ENCODE results near the gene ADAMTS16.

Gene ADAMTS16

GRCh38 chr5:5320062-5320805 lies 180.1 kb downstream of the ADAMTS16 start:
- DNase-seq = no peak

DNA sequence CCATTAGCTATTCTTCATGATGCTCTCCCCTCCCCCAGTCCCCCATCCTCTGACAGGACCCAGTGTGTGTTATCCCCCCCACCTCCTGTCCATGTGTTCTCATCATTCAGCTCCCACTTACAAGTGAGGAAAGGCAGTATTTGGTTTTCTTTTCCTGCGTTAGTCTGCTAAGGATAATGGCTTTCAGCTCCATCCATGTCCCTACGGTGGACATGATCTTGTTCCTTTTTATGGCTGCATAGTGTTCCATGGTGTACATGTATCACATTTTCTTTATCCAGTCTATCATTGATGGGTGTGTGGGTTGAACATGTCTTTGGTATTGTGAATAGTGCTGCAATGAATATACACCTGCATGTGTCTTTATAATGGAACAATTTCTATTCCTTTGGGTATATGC lies 181.0 kb downstream of the ADAMTS16 start:
- no peak for DNase-seq

DNA sequence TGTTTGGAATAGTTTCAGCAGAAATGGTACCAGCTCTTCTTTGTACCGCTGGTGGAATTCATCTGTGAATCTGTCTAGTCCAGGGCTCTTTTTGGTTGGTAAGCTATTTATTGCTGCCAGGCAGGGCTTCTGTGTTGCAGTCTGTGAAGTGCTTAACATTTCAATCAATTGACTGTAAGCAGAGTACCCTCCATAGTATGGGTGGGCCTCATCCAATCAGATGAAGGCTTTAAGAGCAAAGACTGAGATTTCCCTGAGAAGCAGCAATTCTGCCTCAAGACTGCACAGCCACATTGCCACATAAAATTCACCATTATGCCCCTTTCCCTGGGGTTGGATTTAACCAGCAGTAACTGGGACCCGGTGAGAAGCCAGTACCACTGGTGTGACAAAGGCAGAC lies 183.4 kb downstream of the ADAMTS16 start:
- no peak for DNase-seq

- DNase-seq = no peak
Observed at GRCh38 chr5:5326115-5326758, 186.1 kb downstream of the ADAMTS16 start.

DNA sequence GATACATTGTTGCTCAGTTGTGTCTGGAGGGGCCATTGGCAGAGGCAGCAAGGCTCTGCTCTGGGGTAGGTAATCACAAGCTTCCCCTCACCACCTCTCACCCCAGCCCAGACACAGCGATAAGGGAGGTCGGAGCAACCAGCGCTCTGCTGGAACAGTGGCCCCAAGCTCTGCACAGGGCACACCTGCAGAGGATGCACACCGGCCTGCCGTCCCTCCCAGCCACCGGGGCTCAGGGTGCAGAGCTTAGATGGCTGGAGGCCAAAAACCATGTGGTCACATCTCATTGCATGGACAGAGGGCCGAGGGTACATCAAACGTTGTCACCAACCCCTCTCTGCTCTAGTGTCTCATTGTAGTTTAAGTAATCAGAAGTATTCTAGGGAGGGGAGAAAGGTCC lies 187.0 kb downstream of the ADAMTS16 start:
- no peak for DNase-seq

GRCh38 chr5:5330728-5331452 lies 190.8 kb downstream of the ADAMTS16 start:
- DNase-seq = no peak

GRCh38 chr5:5331848-5332247 lies 191.7 kb downstream of the ADAMTS16 start:
- peak in 1 of 3 experiments; percentile 61 for DNase-seq

DNA sequence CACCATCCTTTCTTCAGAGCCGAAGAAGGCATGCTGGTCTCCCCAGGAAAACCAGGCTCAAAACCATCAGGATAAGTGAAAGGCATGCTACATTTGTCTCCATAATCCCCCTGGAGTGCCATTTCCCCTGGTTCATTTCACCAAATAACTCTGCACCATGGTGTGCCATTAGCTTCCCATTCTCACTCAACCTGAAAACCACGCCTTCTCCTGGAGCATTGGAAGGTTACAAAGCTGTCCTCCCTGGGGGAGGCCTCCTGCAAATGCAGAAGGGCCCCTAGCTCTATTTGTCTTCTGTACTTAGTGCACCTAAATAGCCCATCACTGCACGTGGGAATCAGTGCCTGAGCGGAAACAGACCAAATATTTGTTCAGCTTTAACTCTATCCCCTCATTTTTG lies 192.2 kb downstream of the ADAMTS16 start:
- peak; percentile 49 to 89 (median 78) for DNase-seq

- DNase-seq = no peak
Observed at GRCh38 chr5:5335107-5335506, 195.0 kb downstream of the ADAMTS16 start.

- DNase-seq = no peak
Observed at GRCh38 chr5:5335700-5336264, 195.7 kb downstream of the ADAMTS16 start.

GRCh38 chr5:5339257-5339656 lies 199.1 kb downstream of the ADAMTS16 start:
- no peak for DNase-seq

DNA sequence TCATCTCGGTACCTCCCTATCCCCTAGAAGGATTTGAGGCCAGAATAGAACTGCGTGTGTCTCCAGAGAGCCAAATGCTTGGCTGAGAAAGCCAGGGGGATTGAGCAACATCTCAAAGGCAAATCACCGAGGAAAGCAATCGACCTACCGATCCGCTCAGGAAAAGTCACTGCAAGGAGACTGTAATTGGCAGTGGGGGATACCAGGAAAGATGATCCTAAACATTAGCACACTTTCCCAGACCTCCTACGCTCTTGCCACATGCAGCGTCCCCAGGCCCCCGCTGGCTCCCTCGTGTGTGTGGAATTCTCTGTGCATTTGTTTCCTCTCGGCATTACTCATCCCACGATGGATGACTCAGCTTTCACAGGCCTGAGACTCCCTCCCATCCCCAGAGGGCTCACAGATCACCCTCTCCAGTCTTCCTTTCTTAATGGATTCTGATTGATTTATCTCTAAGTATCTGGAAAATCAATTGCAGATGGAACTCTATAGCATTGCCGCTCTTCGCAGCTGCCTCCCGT lies 200.1 kb downstream of the ADAMTS16 start:
- DNase-seq = no peak

DNA sequence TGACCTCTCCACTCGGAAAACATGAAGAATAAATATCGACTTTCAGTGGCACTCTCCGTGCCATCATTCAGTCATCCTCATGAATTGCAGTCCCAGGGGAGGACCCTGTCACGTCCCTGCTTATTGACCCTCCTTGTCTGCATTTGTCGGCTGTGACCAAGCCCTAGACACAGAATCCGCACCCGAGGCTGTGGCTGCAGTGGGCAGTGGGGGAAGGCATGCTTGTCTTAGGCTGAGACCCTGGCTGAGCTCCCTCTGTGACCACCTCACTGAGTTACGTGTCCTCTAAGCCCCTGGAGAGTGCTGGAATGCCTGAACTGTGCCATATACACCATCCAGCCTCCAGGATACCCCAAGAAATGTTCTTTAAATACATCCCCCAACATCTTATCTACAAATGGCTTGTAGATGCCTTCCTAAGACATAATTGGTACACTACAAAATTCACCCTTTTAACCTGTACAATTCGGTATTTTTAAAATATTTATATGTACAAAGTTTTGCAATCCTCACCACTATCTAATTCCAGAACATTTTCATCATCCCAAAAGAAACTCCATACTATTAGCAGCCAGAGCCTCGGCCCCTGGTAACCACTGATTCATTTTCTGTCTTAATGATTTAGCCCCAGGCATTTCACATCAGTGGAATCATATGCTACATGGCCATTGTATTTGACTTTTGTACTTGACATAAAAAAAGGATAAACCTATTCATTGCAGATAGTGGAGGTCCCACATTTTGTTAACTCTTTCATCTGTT lies 201.6 kb downstream of the ADAMTS16 start:
- peak in 1 of 3 experiments; percentile 10 for DNase-seq

DNA sequence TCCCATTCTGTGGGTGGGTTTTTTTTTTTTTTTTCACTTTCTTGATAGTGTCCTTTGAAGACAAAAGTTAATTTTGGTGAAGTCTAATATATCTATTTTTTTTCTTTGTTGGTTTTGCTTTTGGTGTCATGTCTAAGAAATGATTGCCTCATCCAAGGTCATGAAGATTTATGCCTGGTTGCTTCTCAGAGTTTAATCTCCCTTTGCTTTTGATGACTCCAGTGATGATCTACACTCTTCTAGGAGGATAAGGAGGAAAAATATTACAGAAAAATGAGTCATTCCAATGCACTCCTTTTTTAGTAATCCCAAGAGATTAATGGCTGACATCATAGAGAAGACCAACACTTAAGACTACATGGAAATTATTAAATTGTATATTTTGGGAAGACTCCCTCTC lies 202.7 kb downstream of the ADAMTS16 start:
- DNase-seq = no peak

DNA sequence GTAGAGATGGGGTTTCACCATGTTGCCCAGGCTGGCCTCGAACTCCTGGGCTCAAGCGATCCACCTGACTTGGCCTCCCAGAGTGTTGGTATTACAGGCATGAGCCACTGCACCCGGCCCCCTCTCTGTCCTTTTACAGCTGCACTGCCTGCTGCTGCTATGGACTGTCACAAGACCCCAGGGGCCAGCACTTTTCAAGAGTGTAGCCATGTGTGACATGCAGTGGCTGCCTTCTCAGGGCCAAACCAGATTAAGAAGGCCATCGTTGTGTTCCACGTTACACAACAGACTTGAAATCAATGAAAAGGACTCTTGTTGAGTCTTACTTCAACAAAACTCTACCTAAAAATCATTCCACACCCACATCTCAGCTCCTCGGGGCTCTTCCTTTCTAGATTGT lies 203.4 kb downstream of the ADAMTS16 start:
- DNase-seq = no peak

- DNase-seq = no peak
Observed at GRCh38 chr5:5344051-5344571, 204.0 kb downstream of the ADAMTS16 start.

GRCh38 chr5:5344606-5345005 lies 204.5 kb downstream of the ADAMTS16 start:
- no peak for DNase-seq

DNA sequence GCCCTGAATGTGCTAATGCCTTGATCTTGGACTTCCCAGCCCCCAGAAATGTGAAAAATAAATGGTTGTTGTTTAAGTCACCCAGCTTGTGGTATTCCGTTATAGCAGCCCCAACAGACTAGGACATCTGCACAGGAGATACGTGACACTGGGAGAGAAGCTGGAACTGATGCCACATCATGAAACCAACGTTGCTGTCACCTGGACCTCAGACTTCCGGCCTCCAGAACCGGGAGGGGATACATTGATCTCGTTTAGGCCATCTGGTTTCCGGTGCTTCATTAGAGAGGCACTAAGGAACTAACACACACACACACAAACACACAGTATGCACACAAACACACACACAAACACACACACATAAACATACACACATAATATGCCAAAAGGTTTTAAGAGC lies 207.3 kb downstream of the ADAMTS16 start:
- DNase-seq = no peak

DNA sequence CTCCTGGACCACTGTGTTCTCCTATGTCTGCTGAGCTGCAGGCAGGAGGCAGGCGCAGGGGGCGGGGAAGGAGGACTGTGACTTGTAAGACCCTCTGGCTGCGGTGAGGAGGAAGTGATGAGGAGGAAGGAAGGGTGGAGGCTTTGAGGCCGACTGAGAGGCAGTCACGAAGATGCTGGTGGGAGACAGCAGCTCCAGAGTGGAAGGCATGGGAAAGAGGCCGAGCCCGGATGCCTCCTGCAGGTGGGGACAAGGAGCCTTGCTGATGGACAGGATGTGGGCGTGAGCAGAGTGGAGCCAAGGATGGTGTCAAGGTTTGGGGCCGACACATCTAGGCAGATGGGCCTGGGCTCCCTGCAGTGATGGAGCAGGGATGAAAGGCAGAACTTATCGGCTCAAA lies 208.0 kb downstream of the ADAMTS16 start:
- DNase-seq = no peak

GRCh38 chr5:5348576-5348975 lies 208.4 kb downstream of the ADAMTS16 start:
- no peak for DNase-seq

DNA sequence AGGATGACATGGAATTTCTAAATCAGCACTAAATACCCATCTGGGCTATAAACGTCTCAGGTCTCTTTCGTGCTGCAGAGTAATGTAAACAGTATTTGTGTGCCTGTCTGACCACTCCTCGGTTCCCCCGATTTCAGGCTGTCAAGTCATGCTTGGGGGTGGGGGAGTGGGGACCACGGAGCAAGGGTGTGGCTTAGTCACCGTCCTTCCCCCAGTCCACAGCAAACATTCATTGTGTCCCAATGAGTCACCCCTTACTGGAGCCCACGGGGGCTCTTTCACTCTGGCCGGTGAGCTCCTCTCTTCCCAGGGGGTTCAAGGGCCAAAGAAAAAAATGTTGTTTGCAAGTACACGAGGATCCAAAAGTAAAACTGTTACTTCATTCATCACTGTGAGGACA lies 210.0 kb downstream of the ADAMTS16 start:
- DNase-seq = no peak

DNA sequence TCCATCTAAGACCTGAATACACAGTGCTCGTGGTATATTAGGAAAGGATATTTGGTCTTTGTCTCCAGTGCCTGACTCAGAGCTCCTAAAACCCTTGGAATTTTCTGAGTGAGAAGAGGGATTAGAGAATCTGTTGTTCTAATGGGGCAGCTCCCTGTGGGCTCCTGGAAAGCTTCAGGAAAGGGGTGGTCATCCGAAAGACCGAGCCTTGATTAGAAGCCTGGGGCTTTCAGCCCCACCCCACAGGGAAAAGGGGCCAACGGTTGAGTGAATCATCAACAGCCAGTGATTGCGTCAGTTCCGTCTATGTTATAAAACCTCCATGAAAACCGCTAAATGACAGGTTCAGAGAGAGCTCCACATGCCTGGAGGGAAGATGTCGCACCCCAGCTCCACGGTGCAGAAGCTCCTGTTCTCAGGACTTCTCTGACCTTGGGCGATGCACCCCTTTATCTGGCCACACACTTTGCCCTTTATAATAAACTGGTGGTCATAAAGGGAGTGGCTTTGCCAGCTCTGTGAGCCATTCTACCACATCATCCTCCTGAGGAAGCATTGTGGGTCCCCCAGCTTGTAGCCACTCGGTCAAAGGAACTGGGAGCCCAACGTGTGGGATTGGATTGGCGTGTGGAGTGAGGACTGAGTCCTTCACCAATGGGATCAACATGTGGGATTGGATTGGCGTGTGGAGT lies 211.3 kb downstream of the ADAMTS16 start:
- no peak for DNase-seq

Data from NCI-H1417 (cell line).